ACC112 (cell line): ENCODE data around the gene LY6G5C.

Experiments used
- H2AFZ ChIP-seq: fragments of 200-600 bp; sonication (generic); one replicate; pipeline ENCODE4 v1.6.0; 2017; ENCODE audit warnings: antibody characterized with exemption, low read length; ENCODE audit not compliant: unreplicated experiment
- H3K27ac ChIP-seq: fragments of 200-600 bp; sonication (generic); 2 replicates; pipeline ENCODE4 v1.5.1; 2014; ENCODE audit warnings: low read depth, mild to moderate bottlenecking, antibody characterized with exemption, low read length, moderate library complexity
- H3K27me3 ChIP-seq: fragments of 200-600 bp; sonication (generic); 2 replicates; pipeline ENCODE4 v1.6.1; 2014; ENCODE audit warnings: mild to moderate bottlenecking, antibody characterized with exemption, low read length, moderate library complexity, mixed read lengths; ENCODE audit not compliant: insufficient read depth
- H3K36me3 ChIP-seq: fragments of 200-600 bp; sonication (generic); 2 replicates; pipeline ENCODE4 v1.6.1; 2016; ENCODE audit warnings: mild to moderate bottlenecking, antibody characterized with exemption, low read length, moderate library complexity, mixed read lengths; ENCODE audit not compliant: insufficient read depth
- H3K4me1 ChIP-seq: fragments of 200-600 bp; sonication (generic); one replicate; pipeline ENCODE4 v1.6.1; 2016; ENCODE audit warnings: low read length, mixed read lengths; ENCODE audit not compliant: insufficient read depth, unreplicated experiment, control insufficient read depth
- H3K4me3 ChIP-seq: fragments of 200-600 bp; sonication (generic); 2 replicates; pipeline ENCODE4 v1.5.1; 2014; ENCODE audit warnings: mild to moderate bottlenecking, low read depth, low read length
- H3K79me2 ChIP-seq: fragments of 200-600 bp; sonication (generic); one replicate; pipeline ENCODE4 v1.6.0; 2016; ENCODE audit warnings: low read length; ENCODE audit not compliant: control insufficient read depth, unreplicated experiment, insufficient read depth

Gene LY6G5C

DNA sequence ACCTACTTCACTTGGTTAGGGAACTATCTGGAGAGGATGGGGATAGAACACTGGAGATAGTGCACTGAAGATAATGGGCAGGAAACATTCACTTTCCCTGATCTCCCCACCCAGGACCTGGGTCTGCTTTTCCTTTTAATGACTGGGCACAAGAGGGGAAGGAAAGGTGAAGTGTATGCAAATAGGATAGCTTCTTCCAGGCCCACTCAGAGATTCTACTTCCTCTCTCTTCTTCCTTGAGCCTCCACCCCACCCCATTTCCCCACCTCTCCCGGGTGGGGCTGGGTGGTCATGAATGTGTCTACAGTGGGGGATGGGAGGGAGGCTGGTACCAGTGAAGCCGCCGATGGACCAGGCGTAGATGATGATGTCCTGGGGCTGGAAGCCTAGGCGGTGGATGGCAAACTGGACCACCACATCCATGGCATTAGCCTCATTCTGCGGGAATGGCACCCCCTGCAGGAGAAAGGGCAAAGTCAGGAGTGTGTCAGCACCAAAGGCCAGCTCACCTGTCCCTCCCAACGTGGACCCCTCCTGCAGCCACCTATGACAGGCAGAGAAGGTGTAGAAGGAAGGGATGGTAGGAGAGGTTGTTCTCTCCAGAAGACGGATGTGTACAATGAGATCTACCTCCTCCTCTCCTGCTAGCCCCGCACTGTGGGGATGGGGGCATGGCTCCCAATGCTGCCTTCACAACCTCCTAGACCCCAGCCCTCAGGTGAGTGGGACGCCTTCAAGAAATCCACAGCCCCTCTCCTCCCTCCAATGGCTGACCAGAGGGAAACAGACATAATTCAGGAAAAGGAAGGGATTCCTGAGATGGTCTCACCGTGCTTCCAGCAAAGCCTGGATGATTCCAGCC is 8.6 kb upstream of the LY6G5C start:
- Histone ChIP-seq H3K36me3 (peaks cover 4% of the 10 kb centered on the region; the same call in 1 of the 2 replicates), H3K27me3 (no peaks in the 10 kb centered on the region), H2AFZ (no peak overlapping the region), H3K4me1 (no peaks in the 10 kb centered on the region), H3K4me3 (no peak overlapping the region), H3K27ac (no peak overlapping the region), H3K79me2 (no peaks in the 10 kb centered on the region)

- Histone ChIP-seq H3K36me3 (peaks cover 4% of the 10 kb centered on the region; the same call in 1 of the 2 replicates), H3K4me1 (no peaks in the 10 kb centered on the region), H2AFZ (no peak overlapping the region), H3K79me2 (no peaks in the 10 kb centered on the region), H3K27ac (no peak overlapping the region), H3K4me3 (no peak overlapping the region), H3K27me3 (no peaks in the 10 kb centered on the region)
Observed at GRCh38 chr6:31687860-31688693, 7.2 kb upstream of the LY6G5C start.

GRCh38 chr6:31687321-31687720 is 6.5 kb upstream of the LY6G5C start:
- Histone ChIP-seq H3K4me3 (no peak overlapping the region), H2AFZ (no peak overlapping the region), H3K27me3 (no peaks in the 10 kb centered on the region), H3K4me1 (no peaks in the 10 kb centered on the region), H3K27ac (no peak overlapping the region), H3K79me2 (no peaks in the 10 kb centered on the region), H3K36me3 (no peaks in the 10 kb centered on the region; the same call in 1 of the 2 replicates)

- Histone ChIP-seq H3K79me2 (no peaks in the 10 kb centered on the region), H2AFZ (no peak overlapping the region), H3K27ac (no peak overlapping the region), H3K36me3 (no peaks in the 10 kb centered on the region; the same call in 1 of the 2 replicates), H3K27me3 (no peaks in the 10 kb centered on the region), H3K4me1 (peaks cover 1% of the 10 kb centered on the region), H3K4me3 (no peak overlapping the region)
Observed at GRCh38 chr6:31686483-31686882, 5.6 kb upstream of the LY6G5C start.

DNA sequence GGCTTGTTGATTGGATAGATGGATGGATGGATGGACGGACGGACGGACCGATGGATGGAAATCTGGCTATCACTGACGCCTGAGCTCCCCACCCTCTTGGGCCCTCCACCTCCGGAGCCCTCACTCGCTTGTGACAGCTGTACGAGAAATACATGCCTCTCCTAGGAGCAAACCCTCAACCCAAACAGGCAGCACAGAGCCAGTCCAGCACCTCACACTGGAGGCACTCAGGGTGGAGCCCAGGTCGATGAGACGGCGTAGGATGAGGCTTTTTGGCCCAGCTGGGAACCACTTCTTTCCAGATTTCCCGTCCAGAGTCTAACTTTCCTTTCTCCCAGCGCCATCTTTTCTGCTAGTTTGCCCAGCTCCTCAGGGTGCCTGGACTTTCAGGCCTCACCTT is 2.7 kb upstream of the LY6G5C start:
- Histone ChIP-seq H2AFZ (no peak overlapping the region), H3K27ac (no peak overlapping the region), H3K79me2 (no peaks in the 10 kb centered on the region), H3K36me3 (no peaks in the 10 kb centered on the region; the same call in 1 of the 2 replicates), H3K4me1 (peaks cover 8% of the 10 kb centered on the region), H3K27me3 (no peaks in the 10 kb centered on the region), H3K4me3 (no peak overlapping the region)

DNA sequence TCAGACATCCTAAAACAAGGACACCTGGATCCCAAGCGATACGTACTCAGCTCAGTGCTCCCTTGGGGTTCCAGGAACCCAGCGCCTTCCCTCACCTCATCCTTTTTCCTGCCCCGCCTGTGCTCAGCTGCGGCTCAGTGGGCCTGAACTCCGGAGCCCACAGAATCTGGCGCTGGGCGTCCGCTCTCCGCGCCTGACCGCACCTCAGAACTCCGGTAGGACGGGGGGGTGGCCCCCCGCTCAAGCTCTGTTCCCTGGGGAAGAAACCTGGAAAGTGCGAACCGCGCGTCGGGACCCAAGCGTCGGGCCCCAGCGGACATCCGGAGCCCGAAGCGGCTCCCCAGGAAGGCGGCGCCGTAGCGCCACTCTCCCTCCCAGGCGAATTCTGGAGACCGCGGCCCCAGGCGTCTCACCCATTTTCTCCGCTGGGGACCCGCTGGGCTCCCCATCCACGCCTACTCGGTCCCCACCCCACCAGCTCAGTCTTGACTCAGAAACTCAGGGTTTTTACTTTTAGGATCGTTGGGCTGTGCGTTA is 336 bp upstream of the LY6G5C start:
- Histone ChIP-seq H3K27me3 (no peaks in the 10 kb centered on the region), H2AFZ (peak overlapping the region; percentile 81), H3K4me3 (peak overlapping the region; percentile 81), H3K27ac (0 out of 2 replicates have a peak overlapping the region, but pooled peaks have one; percentile 28), H3K36me3 (no peaks in the 10 kb centered on the region), H3K4me1 (peaks cover 8% of the 10 kb centered on the region), H3K79me2 (no peaks in the 10 kb centered on the region)

DNA sequence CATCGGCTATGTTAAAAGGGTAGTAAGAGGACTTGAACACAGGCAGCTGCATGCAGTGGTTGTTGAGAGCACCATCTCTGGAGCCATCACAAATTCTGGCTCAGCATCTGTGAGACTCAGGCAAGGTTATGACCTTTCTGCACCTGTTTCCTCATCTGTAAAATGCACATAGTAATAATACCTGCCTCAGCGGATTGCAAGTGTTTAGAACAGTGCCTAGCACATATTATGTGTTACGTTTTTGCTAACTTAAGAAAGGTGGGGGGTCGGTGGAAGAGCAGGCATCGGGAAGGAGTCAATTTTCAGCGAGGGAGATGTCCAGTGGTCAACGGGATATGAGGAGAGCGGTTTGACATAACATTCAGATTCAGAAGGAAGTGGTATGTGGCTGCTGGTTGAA is 2.9 kb downstream of the LY6G5C start:
- H3K27me3 ChIP-seq = no peaks in the 10 kb centered on the region
- H2AFZ ChIP-seq = no peak overlapping the region
- no peaks in the 10 kb centered on the region for H3K79me2 ChIP-seq
- no peak overlapping the region for H3K4me3 ChIP-seq
- H3K4me1 ChIP-seq = peaks cover 8% of the 10 kb centered on the region
- H3K27ac ChIP-seq = no peak overlapping the region
- no peaks in the 10 kb centered on the region for H3K36me3 ChIP-seq

- peaks cover 8% of the 10 kb centered on the region for H3K4me1 ChIP-seq
- H3K27me3 ChIP-seq = no peaks in the 10 kb centered on the region
- H3K79me2 ChIP-seq = no peaks in the 10 kb centered on the region
- no peak overlapping the region for H3K4me3 ChIP-seq
- H2AFZ ChIP-seq = no peak overlapping the region
- no peak overlapping the region for H3K27ac ChIP-seq
- H3K36me3 ChIP-seq = peaks cover 2% of the 10 kb centered on the region; the same call in 1 of the 2 replicates
Observed at GRCh38 chr6:31676904-31677303, 4.0 kb downstream of the LY6G5C start.

DNA sequence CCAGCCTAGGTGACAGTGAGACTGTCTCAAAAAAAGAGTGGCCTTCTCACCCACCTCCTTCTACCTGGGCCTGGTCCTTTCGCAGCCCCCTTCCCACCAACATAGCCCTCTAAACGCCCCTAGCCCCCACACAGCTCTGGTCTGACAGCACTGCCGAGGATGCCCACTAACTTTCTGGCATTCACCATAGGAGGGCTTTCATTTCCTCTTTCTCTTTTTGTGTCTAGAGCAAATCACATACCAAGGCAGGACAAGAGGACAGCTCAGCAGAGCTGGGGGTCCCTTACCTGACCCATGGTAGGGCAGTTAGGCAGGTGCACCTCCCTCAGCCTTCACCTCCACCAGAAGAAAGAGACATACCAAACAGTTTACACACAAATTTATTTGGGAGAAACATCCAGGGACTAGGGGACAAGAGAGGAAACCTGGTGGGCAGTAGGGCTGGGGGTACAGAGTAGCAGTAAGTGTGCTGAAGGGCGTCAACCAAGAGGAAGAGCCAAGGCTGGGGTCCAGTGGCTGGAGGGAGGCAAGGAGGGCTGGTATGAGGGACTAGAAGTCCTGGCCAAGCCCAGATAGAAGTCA is 4.5 kb downstream of the LY6G5C start:
- Histone ChIP-seq H3K36me3 (peaks cover 5% of the 10 kb centered on the region; the same call in 1 of the 2 replicates), H3K4me3 (no peak overlapping the region), H3K79me2 (no peaks in the 10 kb centered on the region), H3K27me3 (no peaks in the 10 kb centered on the region), H3K27ac (no peak overlapping the region), H3K4me1 (peaks cover 6% of the 10 kb centered on the region), H2AFZ (no peak overlapping the region)

- H3K79me2 ChIP-seq = peaks cover 39% of the 10 kb centered on the region
- peaks cover 38% of the 10 kb centered on the region for H3K36me3 ChIP-seq
- H3K27ac ChIP-seq = no peak within 1 kb of the TSS
Observed at GRCh38 chr6:31669676-31670075, 11.2 kb downstream of the LY6G5C start, which contains the start of gene LY6G5B. Gene LY6G5B (plus strand): TSS chr6:31669976. CDS start chr6:31670951, 975 bp downstream.

More at GRCh38 chr6:31669676-31670075, 11.2 kb downstream of the LY6G5C start, which contains the start of gene LY6G5B:
- Histone ChIP-seq H3K27me3 (no peaks in the 10 kb centered on the region), H3K4me1 (peaks cover 11% of the 10 kb centered on the region), H2AFZ (no peak within 1 kb of the TSS), H3K4me3 (no peak within 1 kb of the TSS)
